CD4-positive, alpha-beta T cell (primary cell): ENCODE data around the gene CBLN2. TPM values are rescaled to one million over a fixed set of nuclear protein-coding genes. Genes with fewer than 3 reads are reported as not detected.

Experiments used
- ATAC-seq: fragments of 200-7000 bp; cut with Tn5 transposase; one replicate; pipeline ENCODE4 v1.10.0; 2022; ENCODE audit warnings: mild to moderate bottlenecking; ENCODE audit not compliant: poor library complexity
- CTCF ChIA-PET: fragments of 350-600 bp; sonication (Branson Sonifier 250); formaldehyde crosslinking; loops from one replicate; lab custom pipeline; 2021; ENCODE audit warnings: antibody characterized with exemption, inconsistent platforms; lab: Charles Lee
- POLR2A ChIA-PET: fragments of 350-600 bp; sonication (Branson Sonifier 250); formaldehyde crosslinking; loops from one replicate; lab custom pipeline; 2021; ENCODE audit warnings: antibody characterized with exemption, inconsistent platforms; lab: Charles Lee
- DNase-seq, 14 experiments: peaks; one replicate each; pipeline ENCODE4 v3.0.0-alpha.2; 2013 to 2020; ENCODE audit warnings: mixed read lengths in 2 of 14
- H3K27ac ChIP-seq, 2 donors: one replicate each; pipeline versions ENCODE4 v1.5.1 to v1.7.0; 2013; ENCODE audit warnings: low read length in 2 of 2, low read depth in 1 of 2, mild to moderate bottlenecking in 1 of 2
- H3K27me3 ChIP-seq, 2 experiments: 1 replicate in 1 of 2; 2 replicates in 1 of 2; pipeline versions ENCODE4 v1.6.1 to v1.7.0; 2013; ENCODE audit warnings: low read length in 2 of 2, control low read depth in 1 of 2, mild to moderate bottlenecking in 1 of 2, moderate library complexity in 1 of 2; ENCODE audit not compliant: insufficient read depth in 2 of 2, control insufficient read depth in 1 of 2
- H3K36me3 ChIP-seq: one replicate; pipeline ENCODE4 v1.6.1; 2013; ENCODE audit warnings: low read length, control low read depth; ENCODE audit not compliant: insufficient read depth
- H3K4me1 ChIP-seq: one replicate; pipeline ENCODE4 v1.6.1; 2013; ENCODE audit warnings: low read length, control low read depth; ENCODE audit not compliant: insufficient read depth
- H3K4me3 ChIP-seq: one replicate; pipeline ENCODE4 v1.5.1; 2013; ENCODE audit warnings: mild to moderate bottlenecking, low read length, moderate library complexity
- H3K9me3 ChIP-seq, 2 experiments: 1 replicate in 1 of 2; 2 replicates in 1 of 2; pipeline versions ENCODE4 v1.6.1 to v1.7.0; 2013; ENCODE audit warnings: low read length in 2 of 2, mild to moderate bottlenecking in 2 of 2, control low read depth in 1 of 2, moderate library complexity in 1 of 2; ENCODE audit not compliant: control insufficient read depth in 1 of 2, insufficient read depth in 1 of 2
- H3K27ac Mint-ChIP-seq: one replicate; pipeline ENCODE4 v1.8.0; 2020; ENCODE audit warnings: mixed read lengths
- H3K27me3 Mint-ChIP-seq: one replicate; pipeline ENCODE4 v1.8.0; 2021; ENCODE audit warnings: mixed read lengths
- H3K36me3 Mint-ChIP-seq: one replicate; pipeline ENCODE4 v1.8.0; 2021; ENCODE audit warnings: low read depth, mixed read lengths
- H3K4me1 Mint-ChIP-seq: one replicate; pipeline ENCODE4 v1.8.0; 2021; ENCODE audit warnings: low read depth, mixed read lengths
- H3K4me3 Mint-ChIP-seq: one replicate; pipeline ENCODE4 v1.8.0; 2020; ENCODE audit warnings: mild to moderate bottlenecking, mixed read lengths
- H3K9me3 Mint-ChIP-seq: one replicate; pipeline ENCODE4 v1.8.0; 2020; ENCODE audit warnings: mixed read lengths
- intact Hi-C, 2 experiments: fragments of 100-400 bp; cut with DNase I in 1 of 2; cut with micrococcal nuclease in 1 of 2; formaldehyde crosslinking; loops; one replicate each; pipeline versions ENCODE4 v1.15.1 to v1.9.0; 2023 to 2025; cut with DNase I, micrococcal nuclease
- total RNA-seq, 174 experiments: library from RNA in 2 of 174; stranded (reverse) in 2 of 174; gene quantifications; one replicate each; pipeline ENCODE4 v1.2.3 and lab custom pipeline; 2021 to 2026
- TF ChIP-seq, protein P1 (sequence below): fragments of 200-600 bp; IDR thresholded peaks from one replicate; pipeline ENCODE4 v1.8.0; 2022; ENCODE audit warnings: antibody characterized with exemption, mild to moderate bottlenecking

CBLN2 gene
- total RNA-seq, 2 experiments from 2014 or later: not detected

DNA sequence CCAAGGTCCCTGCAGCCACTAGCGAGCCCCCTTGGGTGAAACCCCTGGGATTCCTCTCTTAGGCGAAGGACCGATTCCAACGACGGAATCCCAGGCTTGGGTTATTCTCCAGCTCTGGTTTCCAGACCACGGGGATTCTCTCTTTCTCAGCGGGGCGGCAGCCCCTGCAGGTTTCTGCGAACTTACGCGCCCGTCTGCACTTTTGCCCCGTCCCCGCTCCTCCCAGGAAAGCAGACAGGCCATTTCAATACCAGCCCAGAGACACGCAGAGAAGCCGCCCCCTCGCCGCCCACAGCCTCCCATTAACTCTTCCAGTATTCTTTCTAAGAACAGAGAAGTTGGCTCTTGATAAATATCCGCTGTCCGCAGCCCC, 1.2 kb downstream of the CBLN2 start:
- peaks cover 59% of the 10 kb centered on the region for H3K27me3 Mint-ChIP-seq
- DNase-seq (no peak), ATAC-seq (no peak)
- H3K4me1 Mint-ChIP-seq: peaks cover 4% of the 10 kb centered on the region
- Histone ChIP-seq H3K4me1 (no peaks in the 10 kb centered on the region), H3K4me3 (no peak overlapping the region), H3K9me3 (peaks cover 0 to 27% of the 10 kb centered on the region in 2 experiments), H3K27ac (no peak overlapping the region), H3K36me3 (no peaks in the 10 kb centered on the region), H3K27me3 (peaks cover 11 to 21% of the 10 kb centered on the region in 2 experiments)
- POLR2A ChIA-PET: no interaction called here
- TF ChIP-seq, protein P1, sequence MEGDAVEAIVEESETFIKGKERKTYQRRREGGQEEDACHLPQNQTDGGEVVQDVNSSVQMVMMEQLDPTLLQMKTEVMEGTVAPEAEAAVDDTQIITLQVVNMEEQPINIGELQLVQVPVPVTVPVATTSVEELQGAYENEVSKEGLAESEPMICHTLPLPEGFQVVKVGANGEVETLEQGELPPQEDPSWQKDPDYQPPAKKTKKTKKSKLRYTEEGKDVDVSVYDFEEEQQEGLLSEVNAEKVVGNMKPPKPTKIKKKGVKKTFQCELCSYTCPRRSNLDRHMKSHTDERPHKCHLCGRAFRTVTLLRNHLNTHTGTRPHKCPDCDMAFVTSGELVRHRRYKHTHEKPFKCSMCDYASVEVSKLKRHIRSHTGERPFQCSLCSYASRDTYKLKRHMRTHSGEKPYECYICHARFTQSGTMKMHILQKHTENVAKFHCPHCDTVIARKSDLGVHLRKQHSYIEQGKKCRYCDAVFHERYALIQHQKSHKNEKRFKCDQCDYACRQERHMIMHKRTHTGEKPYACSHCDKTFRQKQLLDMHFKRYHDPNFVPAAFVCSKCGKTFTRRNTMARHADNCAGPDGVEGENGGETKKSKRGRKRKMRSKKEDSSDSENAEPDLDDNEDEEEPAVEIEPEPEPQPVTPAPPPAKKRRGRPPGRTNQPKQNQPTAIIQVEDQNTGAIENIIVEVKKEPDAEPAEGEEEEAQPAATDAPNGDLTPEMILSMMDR: no peak
- no peaks in the 10 kb centered on the region for H3K36me3 Mint-ChIP-seq
- CTCF ChIA-PET: no interaction called here
- no peak overlapping the region for H3K27ac Mint-ChIP-seq
- intact Hi-C loops: no loop called here
- no peak overlapping the region for H3K4me3 Mint-ChIP-seq
- no peaks in the 10 kb centered on the region for H3K9me3 Mint-ChIP-seq

DNA sequence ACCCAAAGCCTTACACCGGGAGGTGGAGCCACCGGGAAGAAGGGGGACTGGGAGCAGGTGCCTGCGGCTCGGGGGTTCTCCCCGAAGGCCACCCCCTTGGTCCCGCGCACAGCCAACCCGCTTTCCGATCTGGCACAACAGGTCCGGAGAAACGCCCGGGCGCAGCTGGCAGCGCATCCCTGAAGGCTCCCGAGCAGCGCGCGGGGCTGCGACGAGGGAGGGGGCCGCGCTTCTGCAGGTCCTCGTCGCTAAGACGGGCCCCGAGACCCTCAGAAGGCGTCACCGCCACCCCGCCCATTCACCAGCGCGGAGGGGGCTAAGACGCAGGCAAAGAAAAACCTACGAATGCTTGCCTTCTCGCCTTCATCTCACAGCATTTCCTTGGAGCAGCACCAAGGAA, 1.8 kb downstream of the CBLN2 start:
- Mint-ChIP-seq H3K27me3 (peaks cover 56% of the 10 kb centered on the region), H3K4me1 (peaks cover 4% of the 10 kb centered on the region), H3K4me3 (no peak overlapping the region), H3K9me3 (no peaks in the 10 kb centered on the region), H3K27ac (no peak overlapping the region), H3K36me3 (no peaks in the 10 kb centered on the region)
- Histone ChIP-seq H3K27me3 (peaks cover 11 to 21% of the 10 kb centered on the region in 2 experiments), H3K27ac (no peak overlapping the region), H3K36me3 (no peaks in the 10 kb centered on the region), H3K9me3 (peaks cover 0 to 27% of the 10 kb centered on the region in 2 experiments), H3K4me3 (no peak overlapping the region), H3K4me1 (no peaks in the 10 kb centered on the region)
- POLR2A ChIA-PET: no interaction called here
- TF ChIP-seq, protein P1: no peak
- CTCF ChIA-PET: no interaction called here
- ATAC-seq (no peak), DNase-seq (no peak)
- intact Hi-C loops: no loop called here

DNA sequence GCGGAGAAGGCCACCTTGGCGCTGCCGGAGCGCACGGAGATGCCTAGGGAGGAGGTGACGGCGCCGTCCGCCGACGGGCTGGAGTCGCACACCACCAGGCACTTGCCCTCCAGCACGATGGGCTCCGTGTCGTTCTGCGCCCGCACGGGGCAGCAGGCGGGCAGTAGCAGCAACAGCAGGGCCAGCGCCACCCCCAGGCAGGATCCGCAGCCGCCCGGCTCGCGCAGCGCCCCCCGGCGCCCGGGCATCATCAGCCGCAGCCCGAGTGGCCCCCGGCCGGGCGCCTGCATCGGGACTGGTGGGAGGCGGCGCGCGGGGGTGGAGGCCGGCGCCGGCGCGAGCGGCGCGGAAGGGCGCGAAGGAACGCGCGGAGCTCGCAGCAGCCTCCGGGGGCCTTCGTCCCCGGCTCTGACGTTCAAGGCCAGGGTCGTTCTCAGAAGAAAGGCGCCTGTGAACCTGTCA, 2.2 kb downstream of the CBLN2 start:
- Mint-ChIP-seq H3K27me3 (peaks cover 53% of the 10 kb centered on the region), H3K4me1 (peaks cover 4% of the 10 kb centered on the region), H3K4me3 (no peak overlapping the region), H3K36me3 (no peaks in the 10 kb centered on the region), H3K9me3 (no peaks in the 10 kb centered on the region), H3K27ac (no peak overlapping the region)
- H3K27ac ChIP-seq: no peak overlapping the region
- H3K4me3 ChIP-seq: no peak overlapping the region
- ATAC-seq (no peak), DNase-seq (no peak)
- no peaks in the 10 kb centered on the region for H3K36me3 ChIP-seq
- peaks cover 0 to 27% of the 10 kb centered on the region in 2 experiments for H3K9me3 ChIP-seq
- ChIA-PET POLR2A (no interaction called here), CTCF (no interaction called here)
- H3K27me3 ChIP-seq: peaks cover 11 to 21% of the 10 kb centered on the region in 2 experiments
- intact Hi-C loops: no loop called here
- TF ChIP-seq, protein P1: no peak
- H3K4me1 ChIP-seq: no peaks in the 10 kb centered on the region
